ENCODE data around the gene ZNF438.

GRCh38 chr10:30887839-30888238, 143.8 kb downstream of the ZNF438 start:
- TF ChIP-seq, protein P1, sequence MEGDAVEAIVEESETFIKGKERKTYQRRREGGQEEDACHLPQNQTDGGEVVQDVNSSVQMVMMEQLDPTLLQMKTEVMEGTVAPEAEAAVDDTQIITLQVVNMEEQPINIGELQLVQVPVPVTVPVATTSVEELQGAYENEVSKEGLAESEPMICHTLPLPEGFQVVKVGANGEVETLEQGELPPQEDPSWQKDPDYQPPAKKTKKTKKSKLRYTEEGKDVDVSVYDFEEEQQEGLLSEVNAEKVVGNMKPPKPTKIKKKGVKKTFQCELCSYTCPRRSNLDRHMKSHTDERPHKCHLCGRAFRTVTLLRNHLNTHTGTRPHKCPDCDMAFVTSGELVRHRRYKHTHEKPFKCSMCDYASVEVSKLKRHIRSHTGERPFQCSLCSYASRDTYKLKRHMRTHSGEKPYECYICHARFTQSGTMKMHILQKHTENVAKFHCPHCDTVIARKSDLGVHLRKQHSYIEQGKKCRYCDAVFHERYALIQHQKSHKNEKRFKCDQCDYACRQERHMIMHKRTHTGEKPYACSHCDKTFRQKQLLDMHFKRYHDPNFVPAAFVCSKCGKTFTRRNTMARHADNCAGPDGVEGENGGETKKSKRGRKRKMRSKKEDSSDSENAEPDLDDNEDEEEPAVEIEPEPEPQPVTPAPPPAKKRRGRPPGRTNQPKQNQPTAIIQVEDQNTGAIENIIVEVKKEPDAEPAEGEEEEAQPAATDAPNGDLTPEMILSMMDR (IDR thresholded peaks at IDR 0.05) = no peak
- TF ChIP-seq POLR2A (IDR thresholded peaks at IDR 0.05) = no peak
